ENCODE measurements around the gene ZNF563.
A peak's percentile ranks its signal among the peaks of the same experiment; 100 is the strongest.

Gene ZNF563

GRCh38 chr19:12294249-12295158 lies 38.9 kb downstream of the ZNF563 start, which contains the start of gene ZNF44:
Gene ZNF44, minus strand, starts transcription at chr19:12294883. Its CDS starts 189 bp downstream, at chr19:12294694.
- DNase-seq: peak; percentile 93

GRCh38 chr19:12293777-12294248 lies 39.6 kb downstream of the ZNF563 start:
- peak; percentile 91 for DNase-seq

- DNase-seq: no peak
Measured at GRCh38 chr19:12289790-12290065, 43.7 kb downstream of the ZNF563 start.

DNA sequence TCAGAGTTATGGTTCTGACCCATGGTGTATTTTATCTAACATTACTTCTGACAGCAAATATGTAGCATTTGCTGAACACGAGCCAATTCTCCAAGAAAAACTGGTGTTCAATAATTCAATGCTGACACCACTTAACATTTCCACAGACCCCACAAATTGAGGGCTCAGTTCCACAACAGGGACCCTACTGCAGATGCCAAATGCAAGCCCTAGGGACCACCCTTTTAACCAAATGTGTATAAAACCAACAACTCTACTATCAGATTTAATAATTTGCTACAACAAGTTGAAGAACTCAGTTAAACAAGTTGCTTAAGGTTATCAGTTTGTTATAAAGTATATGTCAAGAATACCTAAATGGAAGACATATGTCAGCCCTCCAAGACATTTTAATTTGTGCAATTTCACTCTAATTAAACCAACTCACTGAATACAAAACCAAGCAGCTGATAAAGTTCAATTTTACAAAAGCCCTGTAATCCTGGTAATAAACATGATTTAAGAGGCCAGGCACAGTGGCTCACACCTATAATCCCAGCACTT lies 45.4 kb downstream of the ZNF563 start:
- DNase-seq: no peak

- no peak for DNase-seq
Measured at GRCh38 chr19:12284631-12285030, 48.8 kb downstream of the ZNF563 start.

DNA sequence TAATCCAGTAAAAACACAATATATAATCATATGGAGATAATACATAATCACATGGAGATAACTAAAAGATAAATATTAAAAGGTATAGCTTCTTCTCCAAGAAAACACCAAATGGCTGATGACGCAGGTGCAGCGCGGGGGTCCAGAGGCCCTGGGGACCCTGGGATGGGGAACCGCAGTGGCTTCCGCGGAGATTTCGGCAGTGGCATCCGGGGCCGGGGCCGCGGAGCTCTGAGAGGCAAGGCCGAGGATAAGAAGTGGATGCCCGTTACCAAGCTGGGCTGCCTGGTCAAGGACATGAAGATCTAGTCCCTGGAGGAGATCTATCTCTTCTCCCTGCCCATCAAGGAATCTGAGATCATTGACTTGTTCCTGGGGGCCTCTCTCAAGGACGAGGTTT lies 49.2 kb downstream of the ZNF563 start:
- no peak for DNase-seq

GRCh38 chr19:12278713-12279112 lies 54.7 kb downstream of the ZNF563 start:
- no peak for DNase-seq

GRCh38 chr19:12272980-12273901 lies 60.2 kb downstream of the ZNF563 start:
- DNase-seq: no peak

GRCh38 chr19:12272386-12272785 lies 61.0 kb downstream of the ZNF563 start:
- DNase-seq: no peak

DNA sequence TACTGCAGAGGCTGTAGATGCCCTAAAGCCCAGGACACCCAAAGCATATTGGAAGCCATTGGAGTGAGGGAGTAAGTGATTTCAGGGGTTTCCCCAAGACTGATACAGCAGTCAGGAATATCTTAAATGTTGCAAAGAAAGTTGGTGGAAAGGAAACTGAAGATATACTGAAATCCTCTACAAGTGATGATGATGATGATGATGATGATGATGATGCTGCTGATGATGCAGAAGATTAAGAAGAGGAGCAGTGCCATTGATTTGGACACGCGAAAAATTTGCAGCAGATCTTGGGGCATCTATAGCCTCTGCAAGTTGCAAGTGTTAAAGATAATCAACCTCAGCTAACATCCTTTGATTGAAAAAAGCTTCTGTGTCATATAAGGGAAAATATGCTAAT lies 62.6 kb downstream of the ZNF563 start:
- DNase-seq: no peak
